K562 (cell line): ENCODE measurements around the gene KIAA1958. TPM values are rescaled to one million over a fixed set of nuclear protein-coding genes. Genes with fewer than 3 reads are reported as not detected.
A peak's percentile ranks its signal among the peaks of the same experiment; 100 is the strongest.

Experiments used
- ATAC-seq: fragments of 200-7000 bp; cut with Tn5 transposase; 3 replicates; pipeline ENCODE4 v1.9.1; 2020; ENCODE audit warnings: moderate library complexity
- BruUV-seq: library from RNA; stranded (reverse); fragments of 400-500 nt; replicated peaks from 2 replicates; lab custom pipeline; 2021; lab: Mats Ljungman, UMichigan
- CTCF ChIA-PET: fragments of 300-600 bp; formaldehyde crosslinking; extraction: SDS; loops from one replicate; lab custom pipeline; 2021; ENCODE audit warnings: low intra/inter-chr PET ratio; lab: Yijun Ruan, JAX
- POLR2A ChIA-PET: fragments of 300-600, 350-650 bp; sonication (Branson Sonifier 250); formaldehyde crosslinking; extraction: SDS; loops from one replicate; lab custom pipeline; 2021; ENCODE audit warnings: antibody characterized with exemption, inconsistent platforms; lab: Yijun Ruan, JAX
- DNase-seq, 4 experiments: peaks; one replicate each; pipeline versions ENCODE4 v3.0.0 to v3.0.0-alpha.2; 2011 to 2018; ENCODE audit warnings: low spot score in 3 of 4, mixed read lengths in 3 of 4; ENCODE audit errors: extremely low read depth in 1 of 4
- FAIRE-seq: peaks from 2 replicates; lab custom pipeline; 2011; peaks lifted over from hg19 to GRCh38; lab: Jason Lieb, UNC
- H2AFZ ChIP-seq: 2 replicates; pipeline ENCODE4 v1.6.0; 2011; ENCODE audit warnings: low read depth, low read length, control low read depth, inconsistent platforms
- H3K27ac ChIP-seq: fragments of 200-600 bp; 3 replicates; pipeline ENCODE4 v1.8.0; 2011; ENCODE audit warnings: low read depth, mild to moderate bottlenecking, control low read depth, inconsistent platforms, low read length, moderate library complexity, mixed read lengths; ENCODE audit errors: extremely low read depth
- H3K27me3 ChIP-seq, 2 experiments: fragments of 300-600 bp in 1 of 2; 2 replicates in 1 of 2; 3 replicates in 1 of 2; pipeline versions ENCODE4 v1.6.0 to v1.8.0; 2011; ENCODE audit warnings: inconsistent platforms in 2 of 2, low read length in 2 of 2, mild to moderate bottlenecking in 1 of 2, mixed read lengths in 1 of 2, moderate library complexity in 1 of 2; ENCODE audit not compliant: control insufficient read depth in 2 of 2, insufficient read depth in 2 of 2
- H3K36me3 ChIP-seq: fragments of 300-600 bp; 3 replicates; pipeline ENCODE4 v1.8.0; 2011; ENCODE audit warnings: mild to moderate bottlenecking, low read length, inconsistent platforms; ENCODE audit not compliant: control insufficient read depth, insufficient read depth
- H3K4me1 ChIP-seq, 2 experiments: fragments of 200-600 bp in 1 of 2; replicated peaks in 1 of 2; 2 replicates in 1 of 2; 3 replicates in 1 of 2; pipeline versions ENCODE4 v1.5.1 to v1.8.0; 2011; ENCODE audit warnings: inconsistent platforms in 2 of 2, low read length in 2 of 2, mild to moderate bottlenecking in 1 of 2, mixed read lengths in 1 of 2, moderate library complexity in 1 of 2; ENCODE audit not compliant: control insufficient read depth in 2 of 2, insufficient read depth in 2 of 2
- H3K4me2 ChIP-seq: 2 replicates; pipeline ENCODE4 v1.6.1; 2011; ENCODE audit warnings: low read length, control low read depth, inconsistent platforms, mixed read lengths; ENCODE audit not compliant: insufficient read depth
- H3K4me3 ChIP-seq: fragments of 200-600 bp; sonication (generic), shearing (Covaris generic); 2 replicates; pipeline ENCODE4 v1.5.1; 2016; ENCODE audit warnings: control low read depth, inconsistent platforms
- H3K79me2 ChIP-seq: fragments of 200-600 bp; 3 replicates; pipeline ENCODE4 v1.8.0; 2011; ENCODE audit warnings: low read length, inconsistent platforms; ENCODE audit not compliant: control insufficient read depth, insufficient read depth
- H3K9ac ChIP-seq, 2 experiments: 2 replicates each; pipeline versions ENCODE4 v1.6.0 to v1.6.1; 2011; ENCODE audit warnings: low read depth in 2 of 2, low read length in 2 of 2, control low read depth in 1 of 2, inconsistent platforms in 1 of 2, mild to moderate bottlenecking in 1 of 2, mixed read lengths in 1 of 2; ENCODE audit not compliant: insufficient read depth in 1 of 2
- H3K9me1 ChIP-seq: one replicate; pipeline ENCODE4 v1.6.0; 2011; ENCODE audit warnings: inconsistent platforms, mild to moderate bottlenecking, low read length, moderate library complexity; ENCODE audit not compliant: control insufficient read depth, insufficient read depth
- H3K9me3 ChIP-seq: replicated peaks from 2 replicates; pipeline ENCODE4 v1.5.1; 2011; ENCODE audit warnings: low read depth, low read length, inconsistent platforms; ENCODE audit not compliant: control insufficient read depth, insufficient read depth
- H4K20me1 ChIP-seq: replicated peaks from 2 replicates; pipeline ENCODE4 v1.6.1; 2011; ENCODE audit warnings: low read length, inconsistent platforms, mixed read lengths; ENCODE audit not compliant: control insufficient read depth, insufficient read depth
- C11orf30 ChIP-seq: fragments of 450-650 bp; IDR thresholded peaks from 2 replicates; pipeline ENCODE4 v1.6.1; 2016; ENCODE audit warnings: low read depth, mild to moderate bottlenecking
- ETV6 ChIP-seq, 3 experiments: fragments of 150-350 bp in 1 of 3; sonication (generic) in 1 of 3; formaldehyde crosslinking in 1 of 3; IDR thresholded peaks; 2 replicates each; pipeline versions ENCODE4 v1.6.1 to v1.8.0; 2014 to 2022; ENCODE audit warnings: borderline replicate concordance in 2 of 3, low read depth in 2 of 3, antibody characterized with exemption in 1 of 3, low read length in 1 of 3, mild to moderate bottlenecking in 1 of 3, missing genetic modification reagents in 1 of 3
- MAFG ChIP-seq: fragments of 450-650 bp; conservative IDR thresholded peaks from 2 replicates; pipeline ENCODE4 v1.6.1; 2016; ENCODE audit warnings: missing genetic modification characterization, missing compliant biosample characterization
- MAFK ChIP-seq: IDR thresholded peaks from 2 replicates; pipeline ENCODE4 v1.6.1; 2011; ENCODE audit warnings: low read length, improper control_type of control experiment
- MBD2 ChIP-seq: sonication (generic); IDR thresholded peaks from 2 replicates; pipeline ENCODE4 v1.6.1; 2016; ENCODE audit warnings: low read depth, borderline replicate concordance
- MEF2A ChIP-seq: IDR thresholded peaks from 2 replicates; pipeline ENCODE4 v1.6.1; 2011; ENCODE audit warnings: low read depth, mild to moderate bottlenecking, low read length, moderate library complexity; ENCODE audit not compliant: control insufficient read depth
- NFE2 ChIP-seq: IDR thresholded peaks from 2 replicates; pipeline ENCODE4 v1.6.1; 2014; ENCODE audit warnings: antibody characterized with exemption, low read depth
- REST ChIP-seq, 2 experiments: fragments of 450-650 bp; formaldehyde crosslinking in 1 of 2; IDR thresholded peaks; 2 replicates each; pipeline versions ENCODE4 v1.4.0 to v1.6.1; 2014 to 2020; ENCODE audit warnings: mild to moderate bottlenecking in 2 of 2, borderline replicate concordance in 1 of 2, low read depth in 1 of 2
- ZFP30 ChIP-seq: fragments of 250-450 bp; sonication (Bioruptor Pico); IDR thresholded peaks from 2 replicates; pipeline ENCODE4 v1.8.0; 2022; ENCODE audit warnings: moderate library complexity, mild to moderate bottlenecking, inconsistent platforms, borderline replicate concordance
- ZNF316 ChIP-seq: fragments of 450-650 bp; IDR thresholded peaks from 2 replicates; pipeline ENCODE4 v1.6.1; 2016
- WGBS: fragments of 100-300 bp; shearing (Covaris generic); methylation state at CpG from one replicate; pipeline ENCODE4 v1.1.6; 2016; ENCODE audit warnings: low coverage, mixed read lengths; ENCODE audit not compliant: insufficient coverage; ENCODE audit errors: missing lambda C conversion rate; 5-methylcytosine and 5-hydroxymethylcytosine counted together
- in situ Hi-C: fragments of 300-500 bp; cut with MboI; formaldehyde crosslinking; loops from 4 replicates; pipeline ENCODE4 v1.15.0; 2018; ENCODE audit warnings: inconsistent platforms, mixed read lengths
- intact Hi-C: fragments of 100-400 bp; cut with micrococcal nuclease; formaldehyde crosslinking; loops from 2 replicates; pipeline ENCODE4 v1.14.2; 2022
- polyA plus RNA-seq, 8 experiments: library from polyadenylated mRNA; depleted of rRNA in 4 of 8; stranded (reverse) in 5 of 8; unstranded in 3 of 8; fragments of >200 nt; fragmentation: Nextera tagmentation in 2 of 8; fragmentation: Illumina TruSeq in 1 of 8; extraction: Ambion mirVana in 2 of 8; extraction: Trizol in 1 of 8; gene quantifications; 2 replicates each; pipeline versions ENCODE4 v1.2.1 to v1.2.3, GENCODE V29; 2011 to 2014; ENCODE audit warnings: inconsistent platforms in 1 of 8, missing spikeins in 1 of 8
- total RNA-seq, 7 experiments: library from RNA; depleted of rRNA in 6 of 7; stranded (reverse); fragments of >200 nt in 6 of 7; fragmentation: Illumina TruSeq in 2 of 7; extraction: Trizol in 2 of 7; gene quantifications; 2 replicates each; pipeline versions ENCODE4 v1.2.1 to v1.2.3, GENCODE V29; 2011 to 2021; ENCODE audit warnings: low replicate concordance in 1 of 7

KIAA1958 gene
- total and polyA plus RNA-seq, 9 of the 15 experiments (the other 6 are each of a cell fraction or from before 2014, with no cell fraction given) = 1.1 to 16.0 (median 10.1) TPM

GRCh38 chr9:112493393-112494137, 6.9 kb downstream of the KIAA1958 start:
- peaks cover 9% of the 10 kb centered on the region; the same call in 1 of the 2 replicates for H3K9me3 ChIP-seq
- H3K4me1 ChIP-seq = peaks cover 0 to 22% of the 10 kb centered on the region in 2 experiments; a peak in 3 of 5 replicates
- CTCF ChIA-PET = no interaction called here
- in situ Hi-C loops (no loop called here), intact Hi-C loops (loop anchor here (5.0 kb wide), 1 partner anchor 71 kb away; no protein-coding TSS in a partner anchor)
- WGBS = 97% methylated on average over 1 of the region's 1 CpG
- DNase-seq (no peak), ATAC-seq (no peak), FAIRE-seq (no peak)
- H3K4me3 ChIP-seq = no peak overlapping the region
- H3K9ac ChIP-seq = no peak overlapping the region
- H4K20me1 ChIP-seq = 0 out of 2 replicates have a peak, but pooled peaks cover 4% of the 10 kb centered on the region
- no peaks in the 10 kb centered on the region for H3K27me3 ChIP-seq
- peaks cover 98% of the 10 kb centered on the region for H3K79me2 ChIP-seq
- no peaks in the 10 kb centered on the region for H3K9me1 ChIP-seq
- POLR2A ChIA-PET = interaction anchor here (0.6 to 2.7 kb wide), 2 partner anchors 8 to 471 kb away, joined by 3 to 8 read pairs; no protein-coding TSS in a partner anchor
- H3K36me3 ChIP-seq = peaks cover 40% of the 10 kb centered on the region
- H3K27ac ChIP-seq = no peak overlapping the region; the same call in 2 of the 3 replicates
- no peak overlapping the region for H3K4me2 ChIP-seq
- H2AFZ ChIP-seq = no peak overlapping the region
- no TSS peak for BruUV-seq
- TF ChIP-seq ETV6 (IDR thresholded peaks at IDR 0.05; ENCODE audit: borderline replicate concordance in 1 of 2, low read depth in 2 of 2, low read length in 1 of 2) (no peak), ETV6 (CRISPR knock-in tag; IDR thresholded peaks at IDR 0.05; ENCODE audit: borderline replicate concordance) (no peak), C11orf30 (peak; percentile 62), MAFG (tag) (peak; percentile 18; the same call in 1 of the 2 replicates), REST (IDR thresholded peaks at IDR 0.05; ENCODE audit: borderline replicate concordance) (no peak), REST (CRISPR knock-in tag; IDR thresholded peaks at IDR 0.05; ENCODE audit: low read depth) (no peak), ZFP30 (CRISPR knock-in tag) (no peak), NFE2 (peak; percentile 69; the same call in 1 of the 2 replicates), MBD2 (no peak), MEF2A (peak; percentile 62; the same call in 1 of the 2 replicates), MAFK (0 out of 2 replicates have a peak, but pooled peaks have one; percentile 13), ZNF316 (peak; percentile 76)
